GM19043 (cell line): ENCODE results near the gene SYT1.
"Not testable (repeated sequence)": the region's sequence is repeated elsewhere in the genome, so short reads cannot be mapped to it uniquely, and the experiment has no call there.

Experiments used
- ATAC-seq: cut with Tn5 transposase; IDR thresholded peaks from one replicate; pipeline ENCODE4 v1.9.1; 2021; ENCODE audit warnings: low read depth; ENCODE audit not compliant: unreplicated experiment

Gene SYT1

DNA sequence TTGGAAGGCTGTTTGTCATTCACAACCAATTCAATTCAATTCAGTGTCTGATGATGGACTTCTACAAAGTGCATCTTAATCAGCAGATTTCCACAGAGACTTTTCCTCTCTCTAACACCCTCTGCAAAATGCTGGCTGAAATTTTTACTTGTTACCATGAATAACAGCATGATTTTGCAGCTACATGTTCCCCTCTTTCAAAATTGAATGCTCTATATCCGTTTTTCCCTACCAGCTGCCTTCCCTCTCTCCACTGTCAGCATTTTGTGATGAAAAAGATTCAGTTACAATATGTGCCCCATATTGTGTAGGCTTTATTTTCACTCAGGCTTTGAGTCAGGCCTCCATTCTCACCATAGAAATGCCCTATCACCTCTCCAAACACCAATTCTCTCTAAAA is 334.6 kb downstream of the SYT1 start:
- ATAC-seq = no peak

DNA sequence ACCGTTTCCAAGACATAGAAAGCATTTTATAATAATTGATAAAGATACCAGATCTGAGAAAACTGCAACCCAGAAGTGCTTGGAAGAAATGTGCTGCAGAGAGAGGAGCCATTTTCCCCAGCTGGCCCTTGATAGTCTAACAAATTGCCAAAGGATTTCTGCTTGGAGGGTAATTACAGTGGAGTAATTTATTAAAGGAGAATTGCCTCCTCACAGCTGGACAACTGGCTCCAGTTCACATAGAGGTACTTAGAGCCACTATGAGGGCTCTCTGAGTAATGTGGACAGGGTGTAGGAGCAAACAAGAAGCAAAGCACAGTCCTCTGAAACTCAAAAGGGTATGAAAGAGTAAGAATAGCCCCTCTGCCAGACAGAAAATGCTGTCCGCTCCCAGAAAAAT is 335.6 kb downstream of the SYT1 start:
- ATAC-seq = no peak

DNA sequence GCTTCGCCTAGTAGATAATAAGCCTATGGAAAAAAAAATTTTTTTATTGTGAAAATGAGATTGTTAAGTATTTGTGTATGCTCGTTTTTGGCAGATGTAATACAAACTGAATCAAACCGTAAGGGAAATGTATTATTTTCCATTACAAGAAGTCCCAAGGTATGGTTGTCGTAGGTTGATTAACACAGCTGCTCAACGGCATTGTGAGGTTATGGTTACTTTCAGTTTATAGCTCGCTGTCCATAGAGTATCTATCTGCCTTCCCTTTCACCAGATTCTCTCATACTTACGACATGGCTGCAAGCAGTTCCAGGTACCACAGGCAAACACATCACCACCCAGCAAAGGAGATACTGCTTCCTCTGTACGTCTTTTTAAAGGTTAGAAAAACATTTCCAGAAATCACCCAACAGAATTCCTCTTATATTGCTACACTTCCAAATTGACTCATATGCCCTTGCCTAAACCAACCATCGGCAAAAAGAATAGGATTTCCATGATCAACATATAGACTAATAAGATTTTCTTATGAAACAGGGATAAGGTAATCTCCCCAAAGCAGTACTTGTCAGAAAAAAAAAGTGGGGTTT is 338.6 kb downstream of the SYT1 start:
- ATAC-seq = no peak

DNA sequence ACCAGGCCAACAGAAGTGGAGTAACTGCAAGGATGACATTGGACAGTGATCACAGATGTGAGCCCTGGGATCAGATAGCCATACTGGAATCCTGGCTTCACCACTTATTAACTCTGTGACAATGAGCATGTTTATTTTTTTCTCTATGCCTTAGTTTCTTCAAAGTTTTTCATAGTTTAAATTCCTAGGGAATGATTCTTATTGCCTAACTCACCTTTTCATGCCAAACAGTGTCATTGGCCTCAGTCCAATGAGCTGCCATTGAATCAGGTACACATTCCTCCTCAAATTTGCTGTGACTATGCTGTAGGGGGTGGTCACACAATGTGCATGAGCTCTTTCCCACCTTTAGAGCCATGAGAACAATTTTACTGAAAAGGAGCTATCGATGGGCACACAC is 342.3 kb downstream of the SYT1 start:
- ATAC-seq = no peak

DNA sequence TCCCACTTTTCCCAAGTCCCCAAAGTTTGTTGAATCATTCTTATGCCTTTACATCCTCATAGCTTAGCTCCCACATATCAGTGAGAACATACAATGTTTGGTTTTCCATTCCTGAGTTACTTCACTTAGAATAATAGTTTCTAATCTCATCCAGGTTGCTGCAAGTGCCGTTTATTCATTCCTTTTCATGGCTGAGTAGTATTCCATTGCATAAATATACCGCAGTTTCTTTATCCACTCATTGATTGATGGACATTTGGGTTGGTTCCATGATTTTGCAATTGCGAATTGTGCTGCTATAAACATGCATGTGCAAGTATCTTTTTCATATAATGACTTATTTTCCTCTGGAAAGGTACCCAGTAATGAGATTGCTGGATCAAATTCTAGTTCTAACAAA is 345.8 kb downstream of the SYT1 start:
- ATAC-seq = not testable (repeated sequence)

DNA sequence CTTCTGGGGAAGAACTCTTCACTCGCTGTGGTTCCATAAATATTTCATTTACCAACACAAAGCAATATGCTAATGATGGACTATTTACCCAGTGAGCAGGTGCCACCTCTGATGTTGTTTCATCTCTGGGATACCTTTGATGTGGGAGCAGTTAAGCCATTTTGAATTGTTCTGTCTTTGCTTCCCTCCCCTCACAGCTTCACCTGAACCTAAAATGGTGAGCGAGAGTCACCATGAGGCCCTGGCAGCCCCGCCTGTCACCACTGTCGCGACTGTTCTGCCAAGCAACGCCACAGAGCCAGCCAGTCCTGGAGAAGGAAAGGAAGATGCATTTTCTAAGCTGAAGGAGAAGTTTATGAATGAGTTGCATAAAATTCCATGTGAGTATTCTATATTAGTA is 352.7 kb downstream of the SYT1 start:
- no peak for ATAC-seq

DNA sequence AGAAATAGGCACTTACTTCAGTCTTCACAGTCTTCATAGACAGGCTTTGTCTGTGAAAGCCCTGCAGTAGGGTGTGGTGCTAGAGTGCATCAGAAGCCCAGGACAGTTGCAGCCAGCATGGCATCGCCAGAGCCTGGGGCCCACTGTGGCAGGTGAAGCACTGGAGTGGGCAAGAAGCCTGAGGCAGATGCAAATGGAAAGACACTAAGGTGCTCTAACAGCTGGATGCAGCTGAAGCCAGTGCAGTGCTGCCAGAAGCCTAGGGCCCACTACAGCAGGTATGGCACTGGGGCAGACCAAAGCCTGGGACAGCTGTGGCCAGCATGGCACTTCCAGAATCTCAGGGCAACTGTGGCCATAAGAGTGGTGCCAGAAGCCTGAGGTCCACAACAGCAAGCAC is 358.6 kb downstream of the SYT1 start:
- no peak for ATAC-seq

DNA sequence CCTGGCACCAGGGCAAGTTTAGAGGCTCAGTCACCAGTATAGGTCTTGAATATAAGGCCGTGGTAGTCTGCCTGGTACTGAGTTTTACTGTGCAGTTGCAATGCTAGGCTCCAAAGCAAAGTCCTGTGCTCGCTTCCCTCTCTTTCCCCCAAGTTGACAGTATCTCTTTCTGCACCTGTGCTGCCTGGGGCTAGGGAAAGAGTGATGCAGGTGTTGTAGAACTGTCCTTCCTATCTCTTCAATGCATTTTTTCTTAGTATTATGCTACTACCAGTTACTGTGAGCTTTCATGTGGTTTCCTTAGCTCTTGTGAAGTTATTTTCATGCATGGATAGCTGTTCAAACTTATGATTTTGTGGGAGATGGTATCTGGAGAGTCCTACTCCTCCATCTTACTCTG is 359.2 kb downstream of the SYT1 start:
- ATAC-seq = no peak

DNA sequence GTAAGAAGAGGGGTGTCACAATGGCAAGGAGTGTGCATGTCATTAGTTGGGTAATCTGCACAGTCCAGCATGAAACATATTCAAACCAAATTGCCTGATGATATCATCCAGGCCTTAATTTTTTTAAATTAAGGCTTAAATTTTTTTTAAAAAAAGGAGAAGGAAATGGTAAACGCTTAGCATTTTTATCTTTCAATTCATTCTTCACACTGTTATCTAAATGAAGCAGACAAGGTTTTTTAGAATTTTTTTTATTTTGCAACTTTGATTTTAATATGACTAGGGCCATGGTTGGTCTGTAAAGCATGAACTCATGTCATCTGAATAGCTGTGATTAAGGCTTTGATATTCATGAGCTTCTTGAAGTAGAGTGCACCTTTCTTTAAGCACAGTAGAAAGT is 362.5 kb downstream of the SYT1 start:
- no peak for ATAC-seq

DNA sequence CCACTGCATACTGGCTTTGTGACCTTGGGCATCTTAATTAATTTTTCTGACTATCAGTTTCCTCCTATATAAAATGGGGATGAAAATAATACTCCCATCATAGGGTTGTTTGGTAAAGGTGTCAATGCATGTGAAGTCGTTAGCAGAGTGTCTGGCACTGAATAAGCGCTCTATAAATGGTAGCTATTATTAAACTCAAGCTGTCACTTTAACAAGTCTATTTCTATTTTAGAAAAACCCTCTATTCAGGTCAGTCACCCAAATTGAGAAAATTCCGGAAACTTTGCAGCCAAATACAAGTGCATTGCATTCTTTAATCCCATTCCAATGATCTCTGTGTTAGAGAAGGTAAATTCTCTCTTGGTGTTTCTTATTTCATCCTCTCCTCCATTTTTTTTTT is 363.1 kb downstream of the SYT1 start:
- no peak for ATAC-seq

DNA sequence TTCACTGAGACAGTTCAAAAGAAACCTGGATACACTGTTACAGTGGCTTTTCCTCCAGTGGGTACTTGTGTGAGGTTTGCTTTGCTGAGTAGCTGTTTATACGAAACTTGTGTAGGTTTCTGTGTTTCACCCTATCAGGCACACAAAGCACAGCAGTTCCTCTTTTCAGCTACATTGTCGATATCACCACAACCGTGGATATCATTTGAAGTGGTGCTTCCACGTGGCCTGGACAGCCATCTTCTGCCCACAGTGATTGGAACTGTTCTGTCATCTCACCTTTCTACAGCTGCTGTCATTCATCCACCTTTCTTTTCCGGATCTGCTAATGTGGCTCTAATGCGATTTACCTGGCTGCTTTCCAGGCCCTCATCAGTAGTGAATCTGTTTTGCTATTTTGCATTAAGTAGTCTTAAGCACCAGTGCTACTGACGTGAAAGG is 368.8 kb downstream of the SYT1 start:
- peak; percentile 74 for ATAC-seq

DNA sequence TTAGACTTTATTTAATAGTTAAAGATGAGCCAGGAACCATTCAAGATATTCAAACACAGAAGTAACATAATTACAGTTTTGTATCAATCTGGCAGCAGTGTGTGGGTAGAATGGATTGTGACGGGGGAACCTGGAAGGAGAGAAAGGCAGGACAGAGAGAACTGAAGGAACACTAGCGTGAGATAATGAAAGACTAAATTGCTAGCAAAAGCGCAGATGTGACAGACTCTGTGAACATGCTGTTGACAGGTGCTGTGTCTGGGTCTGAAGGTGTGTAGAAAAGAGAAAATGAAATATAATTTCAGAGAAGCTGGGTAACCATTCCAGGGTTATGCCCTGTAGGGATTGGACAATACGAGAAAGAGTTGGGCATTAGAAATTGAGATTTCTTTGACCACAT is 372.3 kb downstream of the SYT1 start:
- ATAC-seq = no peak

DNA sequence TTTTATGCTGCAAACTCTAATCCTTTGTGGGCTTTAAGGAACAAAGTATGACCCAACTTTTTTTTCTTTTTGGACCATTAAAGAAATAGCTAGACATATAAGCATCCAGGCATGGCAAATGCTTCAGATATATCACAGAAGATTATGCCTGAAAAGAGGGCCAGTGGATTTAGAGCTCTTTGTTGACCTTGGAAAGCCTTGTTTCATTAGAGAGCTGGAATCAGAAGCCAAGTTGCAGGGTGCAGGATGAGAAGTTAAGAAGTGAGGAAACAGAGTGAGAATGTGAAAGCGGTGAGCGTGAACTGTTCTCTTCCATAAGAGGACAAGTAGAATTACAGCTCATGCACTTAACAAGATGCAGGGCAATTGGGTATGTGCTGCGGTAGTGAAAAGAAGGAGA is 373.7 kb downstream of the SYT1 start:
- no peak for ATAC-seq

DNA sequence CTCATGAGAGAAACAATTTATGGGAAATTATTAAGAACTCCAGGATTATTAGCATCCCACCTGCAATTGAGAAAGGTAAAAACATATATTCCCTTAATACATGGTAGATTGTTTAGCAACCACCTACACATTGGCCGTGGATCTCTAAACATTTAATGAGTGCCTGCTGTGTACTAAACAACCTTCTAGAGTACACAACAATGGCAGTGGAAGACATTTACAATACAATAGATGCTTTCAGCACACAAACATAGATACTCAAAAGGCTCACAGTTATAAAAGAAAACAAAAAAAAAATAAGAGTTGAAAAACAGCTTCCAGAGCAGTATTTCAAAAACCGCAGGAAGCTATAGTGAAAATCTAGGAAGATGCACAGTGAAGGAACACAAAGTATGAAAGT is 382.9 kb downstream of the SYT1 start:
- no peak for ATAC-seq

DNA sequence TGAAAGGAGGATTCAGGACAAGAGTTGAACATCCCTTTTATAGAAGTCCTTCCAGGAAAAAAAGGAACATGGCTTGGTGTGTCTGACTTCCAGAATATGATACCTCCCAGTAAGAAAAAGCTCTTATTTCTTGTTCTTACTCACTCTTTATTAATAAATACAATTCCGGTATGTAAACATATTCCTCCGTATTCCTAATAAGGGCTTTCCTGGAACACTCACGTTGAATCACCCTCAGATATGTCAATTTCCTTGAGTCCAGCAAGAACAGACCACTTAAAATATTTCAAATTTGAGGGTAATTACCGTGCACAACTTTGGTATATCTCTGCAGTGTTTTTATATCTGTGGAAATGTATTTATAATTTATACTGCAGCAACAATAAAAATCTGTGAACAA is 385.6 kb downstream of the SYT1 start:
- no peak for ATAC-seq

DNA sequence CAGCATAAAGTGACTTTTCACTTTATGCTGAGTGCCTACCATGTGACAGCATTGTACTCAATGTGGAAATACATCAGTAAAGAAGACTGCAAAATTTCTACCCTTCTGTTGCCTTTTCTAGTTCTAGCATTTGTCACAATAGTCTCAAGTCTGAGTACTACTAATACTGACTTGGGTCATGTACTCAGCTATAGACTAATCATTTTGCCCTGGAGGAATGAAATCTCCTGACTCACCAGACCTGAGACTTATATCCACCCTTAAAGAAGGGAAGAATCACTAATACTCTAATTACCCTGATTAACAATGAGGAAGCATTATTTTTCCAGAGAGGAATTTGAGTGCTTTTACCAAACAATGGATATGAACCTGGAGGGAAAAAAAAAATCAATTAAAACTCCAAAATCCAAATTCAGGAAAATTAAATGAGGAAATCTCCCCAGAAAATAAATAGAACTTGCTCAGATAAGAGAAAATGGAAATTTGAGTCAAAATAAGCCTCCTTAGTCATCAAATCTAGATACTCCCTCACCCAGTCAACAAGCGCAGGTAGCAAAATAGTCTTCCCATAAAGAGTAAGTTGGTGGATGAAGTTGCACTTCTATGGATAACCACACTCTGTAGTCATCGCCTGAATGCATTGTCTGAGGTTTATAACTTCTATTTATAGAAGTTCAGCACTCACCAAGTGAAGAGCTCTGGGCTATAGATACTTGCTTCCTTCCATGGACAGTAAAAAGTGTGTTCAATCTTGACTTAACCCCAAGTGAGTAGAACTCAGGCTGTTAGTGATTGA is 386.6 kb downstream of the SYT1 start:
- no peak for ATAC-seq

DNA sequence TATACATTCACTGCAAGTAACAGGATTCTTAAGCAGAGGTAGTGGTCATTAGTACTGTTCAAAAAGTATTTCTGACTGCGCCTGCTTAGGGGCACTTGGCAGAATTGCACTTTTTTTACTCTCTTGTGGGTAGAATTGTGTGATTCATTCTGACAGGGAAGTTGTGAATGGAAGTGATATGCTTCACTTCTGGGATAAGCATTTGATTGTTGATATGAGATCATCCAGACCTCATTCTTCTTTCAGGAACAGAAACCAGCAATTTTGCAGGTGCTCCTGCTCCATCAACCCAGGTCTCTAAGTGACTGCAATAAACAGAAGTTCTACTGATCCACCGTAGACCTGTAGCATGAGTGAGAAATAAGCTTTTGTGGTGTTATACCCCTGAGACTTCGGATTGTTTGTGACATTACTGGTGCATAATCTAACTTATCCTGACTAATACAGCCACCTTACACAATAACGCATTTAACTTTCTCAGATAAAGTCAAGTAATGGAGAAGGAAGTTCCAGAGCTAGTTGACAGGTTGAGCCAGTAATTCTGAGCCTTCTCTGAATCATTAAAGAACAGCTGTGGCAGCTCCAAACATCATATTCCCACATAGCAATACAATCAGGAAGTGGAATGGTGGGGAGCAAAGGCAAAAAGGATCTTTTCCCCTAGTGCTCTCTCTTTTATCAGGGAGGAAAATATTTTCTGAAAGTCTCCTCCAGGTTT is 387.9 kb downstream of the SYT1 start:
- ATAC-seq = no peak

DNA sequence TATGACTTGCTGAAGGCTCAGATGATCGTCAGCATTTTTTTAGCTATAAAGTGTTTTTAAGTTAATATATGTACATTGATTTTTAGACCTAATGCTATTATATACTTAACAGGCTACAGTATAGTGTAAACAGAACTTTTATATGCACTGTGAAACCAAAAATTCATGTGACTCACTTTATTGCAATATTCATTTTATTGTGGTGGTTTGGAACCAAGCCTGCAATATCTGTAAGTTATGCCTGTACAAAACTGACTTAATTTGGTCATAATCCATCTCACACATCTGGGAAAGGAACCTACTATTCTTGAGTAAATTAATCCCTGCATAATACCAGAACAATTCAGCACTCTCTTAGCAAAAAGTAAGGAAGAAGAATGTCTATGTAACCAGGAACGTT is 390.7 kb downstream of the SYT1 start:
- no peak for ATAC-seq

DNA sequence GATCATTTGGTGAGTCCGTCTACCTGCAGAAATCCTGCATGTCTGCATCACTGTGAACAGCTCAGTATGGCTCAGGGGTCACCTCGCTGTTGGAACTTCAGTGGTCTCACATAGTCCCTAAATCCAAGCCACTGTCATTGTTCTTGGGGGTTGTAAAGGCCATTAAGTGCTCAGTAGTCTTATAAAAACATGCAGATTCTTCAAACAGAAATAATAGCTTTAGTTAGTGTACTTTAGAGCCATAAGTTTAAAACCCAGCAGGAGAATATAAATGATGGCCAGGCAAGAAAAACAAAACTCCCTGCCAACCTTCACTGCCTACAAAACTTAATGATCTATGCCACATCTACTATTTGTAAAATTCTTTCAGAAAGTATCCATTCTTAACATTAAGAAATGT is 396.3 kb downstream of the SYT1 start:
- no peak for ATAC-seq

DNA sequence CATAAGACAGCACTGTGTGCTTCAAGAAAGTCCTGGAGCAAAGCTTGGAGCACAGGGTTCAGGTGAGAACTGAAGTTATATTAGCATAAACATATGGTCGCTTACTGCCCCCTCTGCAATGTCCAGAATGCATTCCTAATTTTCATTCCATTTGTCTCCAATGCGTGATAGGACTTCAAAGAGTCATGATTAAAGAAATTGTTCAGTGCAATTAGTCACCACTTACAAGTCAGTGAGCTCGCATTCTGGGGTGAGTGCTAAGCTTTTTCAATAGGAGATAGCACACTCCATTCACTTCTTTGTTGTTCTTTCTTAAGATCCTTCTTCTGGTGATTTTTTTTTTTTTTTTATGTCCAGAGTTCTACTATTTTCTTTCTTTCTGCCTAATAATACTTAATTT is 398.4 kb downstream of the SYT1 start:
- ATAC-seq = no peak

DNA sequence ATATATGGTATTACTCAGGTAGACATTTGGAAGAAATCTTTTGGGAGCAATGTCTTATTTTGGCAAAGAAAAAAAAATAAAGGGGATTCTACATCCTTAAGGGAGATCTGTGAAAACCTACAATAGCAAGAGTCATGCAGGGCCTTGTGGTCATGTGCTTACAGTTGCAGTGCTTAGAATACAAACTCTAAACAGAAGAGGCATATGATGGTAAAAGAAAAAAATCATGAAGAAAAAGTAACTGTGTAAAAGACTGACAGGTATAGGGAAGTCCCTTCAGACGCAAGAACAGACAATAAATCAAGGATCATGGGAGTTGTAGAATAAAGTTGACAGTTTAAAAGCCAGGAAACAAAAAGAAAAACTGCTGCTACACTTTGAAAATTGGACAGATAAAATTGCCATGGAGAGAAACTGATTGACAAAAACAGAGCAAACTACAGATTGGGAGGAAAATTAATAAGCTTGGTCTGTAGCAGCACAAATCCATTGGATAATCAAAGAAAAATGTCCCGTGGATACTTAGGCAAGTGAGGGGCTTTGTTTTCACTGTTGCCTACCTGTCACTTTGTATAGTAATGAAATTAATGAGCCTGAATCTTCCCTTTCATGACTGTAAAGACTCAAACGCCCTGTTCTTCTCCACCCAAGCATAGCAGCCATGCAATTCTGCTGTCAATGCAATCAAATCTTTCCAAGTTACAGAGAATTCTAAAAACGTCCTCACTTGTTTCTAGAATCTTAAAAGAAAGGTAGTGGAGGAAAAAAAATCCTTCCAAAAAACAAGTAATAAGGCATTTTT is 402.0 kb downstream of the SYT1 start:
- ATAC-seq = no peak
